Anterior cingulate cortex (tissue), 58 donors: ENCODE results near the gene CEP95.
A peak's percentile ranks its signal among the peaks of the same experiment; 100 is the strongest.
"Not testable (repeated sequence)": the region's sequence is repeated elsewhere in the genome, so short reads cannot be mapped to it uniquely, and the experiment has no call there.

Source experiments
- DNase-seq, 58 donors: peaks; one replicate each; lab custom pipeline; 2025; lab: John Stamatoyannopoulos, UW

CEP95 gene, protein sequence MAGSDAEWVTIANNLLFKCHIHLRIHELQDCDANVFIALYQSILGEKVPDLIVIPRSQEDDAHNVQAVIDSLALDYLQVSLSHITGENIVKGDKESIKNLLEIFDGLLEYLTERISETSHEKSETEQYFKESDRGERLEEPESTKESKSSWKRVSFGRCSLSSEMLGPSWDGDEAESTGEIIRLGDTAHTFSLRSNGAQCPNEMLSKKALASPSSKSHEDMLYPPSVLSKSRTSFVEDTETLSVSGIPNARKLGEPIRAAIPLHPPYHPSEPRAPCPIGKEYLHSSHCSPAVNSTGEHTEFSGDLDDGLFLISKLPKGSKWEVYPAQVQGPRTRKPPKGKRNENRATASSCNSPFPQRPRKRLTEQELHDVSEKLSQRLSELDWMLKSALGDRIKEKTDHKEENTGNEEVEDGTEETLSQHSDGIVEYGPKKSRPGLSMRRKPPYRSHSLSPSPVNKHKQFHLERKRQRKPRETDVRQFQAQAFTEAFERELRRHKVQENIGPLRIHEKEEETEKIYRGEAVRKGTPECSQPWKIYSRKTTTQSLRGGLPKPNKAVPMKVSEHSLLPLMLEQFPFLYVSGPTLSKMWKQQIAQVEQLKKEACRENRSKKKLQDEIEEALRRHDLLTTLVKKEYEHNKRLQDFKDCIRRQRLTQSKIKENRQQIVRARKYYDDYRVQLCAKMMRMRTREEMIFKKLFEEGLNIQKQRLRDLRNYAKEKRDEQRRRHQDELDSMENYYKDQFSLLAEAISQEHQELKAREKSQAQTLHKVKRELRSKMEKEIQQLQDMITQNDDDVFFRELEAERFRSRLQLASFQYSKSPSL

DNA sequence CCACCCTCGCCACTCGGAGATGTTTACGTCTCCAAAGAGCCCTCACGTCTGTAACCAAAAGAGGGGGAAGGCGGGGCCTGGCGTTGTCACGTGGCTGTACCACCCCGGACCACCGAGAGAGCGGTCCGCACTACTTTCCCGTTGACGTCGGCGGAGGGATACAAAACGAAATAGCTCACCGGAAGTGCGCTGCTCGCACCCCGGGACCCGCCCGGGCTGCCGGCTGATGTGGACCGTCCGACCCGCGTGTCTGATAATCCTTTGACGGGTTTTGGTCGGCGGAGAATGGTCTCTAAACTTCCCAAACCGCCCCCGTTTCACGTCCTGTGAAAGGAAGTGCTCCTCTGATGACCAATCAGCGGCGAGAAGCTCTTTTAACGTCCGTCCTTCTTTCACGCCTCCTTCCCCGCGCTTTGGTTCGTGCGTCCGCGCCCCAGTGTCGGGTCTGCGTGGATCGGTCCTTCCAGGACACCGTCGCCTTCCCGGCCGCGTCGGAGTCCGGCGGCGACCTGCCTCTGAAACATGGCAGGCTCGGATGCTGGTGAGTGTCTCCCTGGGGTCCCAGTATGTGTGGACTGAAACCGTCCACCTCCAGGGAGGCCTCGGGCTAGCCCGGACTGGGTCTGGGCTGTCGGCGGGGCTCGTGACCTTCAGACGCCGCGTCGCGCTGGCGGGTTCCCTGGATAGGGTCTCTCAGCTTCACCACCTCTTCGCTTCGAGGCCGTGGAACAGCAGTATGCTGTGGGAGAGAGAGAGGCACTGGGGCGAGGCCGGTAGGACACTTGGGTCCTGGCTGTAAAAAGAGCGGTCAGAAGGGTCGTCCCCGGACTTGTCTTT is at the start of gene CEP95:
Gene CEP95 (plus strand): TSS at position 402 of the 837 bp plus-strand sequence. CDS start 121 bp downstream, at position 523.
- peak; percentile 92 to 100 (median 97) for DNase-seq

DNA sequence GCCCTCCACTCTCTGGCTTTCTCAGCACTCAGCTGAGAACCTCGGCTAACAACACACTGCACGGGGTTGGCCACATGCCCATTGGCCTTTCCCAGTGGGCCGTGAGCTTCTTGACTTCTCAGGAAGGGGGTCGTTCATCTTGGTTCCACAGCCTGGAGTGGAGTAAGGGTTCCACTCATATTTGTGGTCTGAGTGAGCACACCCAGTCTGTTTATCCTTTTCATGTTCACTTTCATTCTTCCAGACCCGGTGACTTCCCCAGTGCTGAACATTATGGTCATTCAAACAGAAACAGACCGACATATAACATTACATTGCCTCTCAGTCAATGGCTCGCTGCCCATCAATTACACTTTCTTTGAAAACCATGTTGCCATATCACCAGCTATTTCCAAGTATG is 49.6 kb upstream of the CEP95 start:
- no peak for DNase-seq

DNA sequence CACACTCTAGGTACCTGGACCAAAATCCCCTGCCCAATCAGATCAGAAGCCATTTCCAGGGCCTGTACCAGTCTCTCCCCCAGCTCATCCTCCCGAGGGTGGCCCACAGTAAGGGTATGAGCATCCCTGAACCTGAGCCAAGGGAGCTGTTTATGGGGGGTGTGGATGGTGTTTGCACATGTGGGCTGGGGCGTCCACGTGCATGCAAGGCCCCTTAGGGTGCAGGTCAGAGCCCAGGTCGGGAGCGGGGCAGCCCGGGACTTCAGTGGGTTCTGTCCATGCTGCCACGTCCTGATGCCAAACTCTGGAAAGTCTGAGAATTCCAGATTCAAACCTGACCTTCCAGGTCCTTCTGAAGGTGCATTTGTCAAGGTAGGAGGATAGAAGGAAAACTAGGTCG is 48.0 kb upstream of the CEP95 start:
- DNase-seq = no peak

- no peak for DNase-seq
Measured at GRCh38 chr17:64459284-64459747, 47.5 kb upstream of the CEP95 start.

DNA sequence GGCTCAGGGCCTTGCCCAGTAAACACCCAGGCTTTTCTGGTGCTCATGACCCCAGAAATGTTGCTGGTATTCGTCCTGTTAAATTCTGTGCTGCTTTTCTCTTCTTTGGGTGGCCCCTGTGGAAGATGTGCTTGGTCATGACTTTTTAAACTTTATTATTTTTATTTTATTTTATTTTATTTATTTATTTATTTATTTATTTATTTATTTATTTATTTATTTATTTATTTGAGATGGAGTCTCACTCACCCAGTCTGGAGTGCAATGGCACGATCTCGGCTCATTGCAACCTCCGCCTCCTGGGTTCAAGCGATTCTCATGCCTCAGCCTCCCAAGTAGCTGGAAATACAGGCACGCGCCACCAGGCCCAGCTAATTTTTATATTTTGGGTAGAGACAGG is 47.0 kb upstream of the CEP95 start:
- not testable (repeated sequence) for DNase-seq

DNA sequence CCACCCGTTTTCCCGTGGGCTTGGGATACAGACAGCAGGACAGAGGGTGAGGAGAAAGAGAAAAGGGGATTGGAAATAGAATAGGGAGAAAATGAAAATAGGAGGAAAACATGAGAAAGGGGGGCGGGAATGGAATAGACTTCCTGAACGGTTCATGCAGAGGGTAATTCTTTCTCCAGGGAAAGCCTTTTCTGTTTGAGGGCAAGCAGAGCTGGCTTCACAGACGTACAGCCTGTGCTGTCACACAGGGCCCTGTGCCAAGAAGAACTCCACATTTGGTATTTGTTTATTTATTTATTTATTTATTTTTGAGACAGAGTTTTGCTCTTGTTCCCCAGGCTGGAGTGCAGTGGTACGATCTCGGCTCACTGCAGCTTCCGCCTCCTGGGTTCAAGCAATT is 45.8 kb upstream of the CEP95 start:
- DNase-seq = no peak

GRCh38 chr17:64461788-64462187 is 45.0 kb upstream of the CEP95 start:
- no peak for DNase-seq

DNA sequence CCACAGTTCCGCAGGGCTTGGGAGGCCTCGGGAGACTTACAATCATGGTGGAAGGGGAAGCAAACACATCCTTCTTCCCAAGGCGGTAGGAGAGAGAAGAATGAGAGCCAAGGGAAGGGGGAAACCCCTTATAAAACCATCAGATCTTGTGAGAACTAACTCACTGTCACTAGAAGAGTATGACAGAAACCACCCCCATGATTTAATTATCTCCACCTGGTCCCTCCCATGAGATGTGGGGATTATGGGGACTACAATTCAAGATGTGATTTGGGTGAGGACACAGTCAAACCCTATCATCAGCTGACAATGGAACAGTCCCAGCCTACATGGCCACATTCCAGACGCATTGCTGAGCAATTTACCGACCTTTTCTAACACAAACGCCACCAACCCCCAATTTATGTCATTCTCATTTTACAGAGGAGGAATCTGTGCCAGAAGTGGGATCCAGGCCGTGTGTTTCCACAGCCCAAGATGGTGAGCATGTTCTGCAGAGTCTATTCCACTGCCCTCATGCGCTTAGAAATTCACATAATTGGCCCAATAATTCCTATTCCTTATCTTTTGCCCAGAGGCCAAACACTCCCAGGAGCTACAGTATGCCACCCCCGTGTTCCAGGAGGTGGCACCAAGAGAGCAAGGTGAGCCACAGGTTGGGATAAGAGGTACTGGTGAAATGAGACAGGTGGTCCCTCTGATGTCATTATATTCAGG is 40.6 kb upstream of the CEP95 start:
- no peak for DNase-seq

GRCh38 chr17:64466834-64467233 is 39.9 kb upstream of the CEP95 start:
- not testable (repeated sequence) for DNase-seq

- no peak for DNase-seq
Measured at GRCh38 chr17:64470625-64471024, 36.2 kb upstream of the CEP95 start.

- no peak for DNase-seq
Measured at GRCh38 chr17:64471440-64471839, 35.3 kb upstream of the CEP95 start.

DNA sequence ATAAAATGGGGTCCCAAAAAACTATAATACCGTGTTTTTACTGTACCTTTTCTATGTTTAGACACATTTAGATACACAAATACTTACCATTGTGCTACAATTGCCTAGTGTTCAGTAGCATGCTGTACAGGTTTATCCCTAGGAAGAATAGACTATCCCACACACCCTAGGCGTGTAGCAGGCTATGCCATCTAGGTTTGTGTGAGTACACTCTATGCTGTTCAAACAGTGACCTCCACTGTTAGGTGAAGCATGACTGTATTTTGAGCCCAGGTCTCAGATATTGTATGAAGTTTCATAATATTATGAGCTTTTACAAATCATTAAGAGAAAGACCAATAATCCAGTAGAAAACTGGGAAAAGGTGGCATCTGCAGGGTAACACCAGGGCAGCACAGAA is 34.2 kb upstream of the CEP95 start:
- DNase-seq = no peak

DNA sequence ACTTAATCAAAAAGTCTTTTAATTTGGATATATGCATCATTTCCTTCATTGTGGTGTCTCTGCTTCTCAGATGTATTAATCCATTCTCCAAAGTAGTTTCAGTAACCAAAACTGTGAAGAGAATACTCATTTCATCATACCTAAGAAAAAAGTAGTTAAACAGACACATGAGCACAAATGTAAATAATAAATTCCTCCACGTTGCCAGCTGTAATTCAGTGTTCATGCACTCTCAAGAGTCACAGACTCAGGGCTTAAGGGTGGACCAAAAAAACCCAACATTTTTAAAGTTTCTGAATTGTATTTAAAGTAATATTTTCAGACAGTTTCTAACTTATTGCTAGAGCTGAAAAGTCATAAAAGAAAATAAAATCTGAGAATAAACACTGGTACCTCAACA is 28.9 kb upstream of the CEP95 start:
- DNase-seq = no peak

- DNase-seq = no peak
Measured at GRCh38 chr17:64480951-64481350, 25.8 kb upstream of the CEP95 start.

DNA sequence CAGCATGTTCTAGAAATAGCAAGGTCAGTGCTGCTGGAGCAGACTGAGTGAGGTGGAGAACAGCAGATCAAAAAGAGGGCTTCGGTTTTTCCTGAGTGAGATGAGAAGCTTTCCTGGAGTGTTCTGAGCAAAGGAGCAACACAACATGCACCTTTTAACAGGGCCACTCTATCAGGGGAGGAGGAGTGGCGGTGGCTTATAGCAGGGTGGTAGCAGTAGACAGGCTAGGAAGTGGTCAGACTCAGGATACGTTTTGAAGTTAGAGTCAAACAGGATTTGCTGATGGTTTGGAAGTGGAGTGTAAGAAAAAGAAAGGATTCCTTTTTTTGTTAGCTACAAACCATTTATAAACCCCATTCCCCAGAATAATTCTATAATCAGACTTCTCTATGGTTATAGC is 22.4 kb upstream of the CEP95 start:
- DNase-seq = no peak

- no peak for DNase-seq
Measured at GRCh38 chr17:64488301-64488700, 18.5 kb upstream of the CEP95 start.

DNA sequence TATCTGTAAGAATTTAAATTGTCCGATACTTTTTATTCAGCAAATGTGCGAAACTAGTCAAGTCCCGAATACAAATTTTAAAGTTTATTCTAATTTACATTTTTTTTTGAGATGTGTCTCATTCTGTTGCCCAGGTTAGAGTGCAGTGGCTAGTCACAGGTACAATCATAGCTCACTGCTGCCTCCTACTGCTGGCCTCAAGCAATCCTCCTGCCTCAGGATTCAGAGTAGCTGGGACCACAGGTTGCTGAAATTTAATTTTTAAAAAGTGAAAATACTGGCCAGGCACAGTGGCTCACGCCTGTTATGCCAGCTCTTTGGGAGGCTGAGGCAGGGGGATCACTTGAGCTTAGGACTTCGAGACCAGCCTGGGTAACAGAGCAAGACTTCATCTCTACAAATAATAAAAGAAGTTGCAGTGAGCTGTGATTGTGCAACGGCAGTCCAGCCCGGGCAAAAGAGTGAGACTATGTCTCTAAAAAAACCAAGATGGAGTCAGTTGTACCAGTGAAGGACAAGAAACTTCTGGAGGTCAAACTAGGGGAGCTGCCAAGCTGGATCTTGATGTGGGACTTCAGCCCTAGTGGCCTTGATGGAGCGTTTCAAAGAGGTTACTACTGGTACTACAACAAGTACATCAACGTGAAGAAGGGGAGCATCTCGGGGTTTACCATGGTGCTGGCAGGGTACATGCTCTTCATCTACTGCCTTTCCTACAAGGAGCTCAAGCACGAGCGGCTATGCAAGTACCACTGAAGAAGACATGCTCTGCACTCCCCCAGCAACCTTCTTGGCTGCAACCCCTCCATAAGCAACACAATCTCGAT is 15.5 kb upstream of the CEP95 start:
- no peak for DNase-seq

GRCh38 chr17:64491994-64492393 is 14.8 kb upstream of the CEP95 start:
- no peak for DNase-seq

GRCh38 chr17:64492481-64493109 is 14.2 kb upstream of the CEP95 start:
- no peak for DNase-seq
